GM18526 (cell line): ENCODE data around the gene PSMB10.

Source experiments
- POLR2A ChIP-seq: IDR thresholded peaks from 3 replicates; pipeline ENCODE4 v1.6.1; 2011; ENCODE audit not compliant: insufficient read length; ENCODE audit errors: extremely low read depth

The PSMB10 gene

GRCh38 chr16:67935402-67936123, 1.1 kb downstream of the PSMB10 start:
- peak; percentile 86 for TF ChIP-seq POLR2A

GRCh38 chr16:67935101-67935401, 1.6 kb downstream of the PSMB10 start:
- no peak for TF ChIP-seq POLR2A

GRCh38 chr16:67934306-67935100, 2.1 kb downstream of the PSMB10 start:
- TF ChIP-seq POLR2A = no peak

- peak; percentile 36 for TF ChIP-seq POLR2A
Measured at GRCh38 chr16:67933805-67934204, 2.8 kb downstream of the PSMB10 start.

GRCh38 chr16:67932462-67932840, 4.2 kb downstream of the PSMB10 start:
- TF ChIP-seq POLR2A = no peak

- TF ChIP-seq POLR2A = no peak
Measured at GRCh38 chr16:67931712-67932461, 4.8 kb downstream of the PSMB10 start, which contains the start of gene CTRL. TSS of gene CTRL (minus strand) at chr16:67931862. CDS start at chr16:67931852, 10 bp downstream.

- no peak for TF ChIP-seq POLR2A
Measured at GRCh38 chr16:67930678-67931211, 5.9 kb downstream of the PSMB10 start.

GRCh38 chr16:67930191-67930590, 6.5 kb downstream of the PSMB10 start:
- TF ChIP-seq POLR2A = no peak

GRCh38 chr16:67928561-67929364, 7.9 kb downstream of the PSMB10 start:
- no peak for TF ChIP-seq POLR2A

GRCh38 chr16:67928147-67928546, 8.5 kb downstream of the PSMB10 start:
- TF ChIP-seq POLR2A = no peak

- TF ChIP-seq POLR2A = no peak
Measured at GRCh38 chr16:67927131-67927941, 9.3 kb downstream of the PSMB10 start.

GRCh38 chr16:67926181-67926750, 10.4 kb downstream of the PSMB10 start:
- no peak for TF ChIP-seq POLR2A

GRCh38 chr16:67924140-67924906, 12.3 kb downstream of the PSMB10 start:
- TF ChIP-seq POLR2A = no peak
